Loucy (cell line): ENCODE measurements around the gene TSTD2.

Experiments used
- H2AFZ ChIP-seq: fragments of 200-600 bp; sonication (generic); 2 replicates; pipeline ENCODE4 v1.6.0; 2016; ENCODE audit warnings: antibody characterized with exemption, mild to moderate bottlenecking, low read length, moderate library complexity
- H3F3A ChIP-seq: fragments of 200-600 bp; 2 replicates; pipeline ENCODE4 v1.6.0; 2016; ENCODE audit warnings: antibody characterized with exemption, low read depth, mild to moderate bottlenecking
- H3K27me3 ChIP-seq: fragments of 200-600 bp; sonication (generic); 2 replicates; pipeline ENCODE4 v1.6.1; 2014; ENCODE audit warnings: low read length, mild to moderate bottlenecking; ENCODE audit not compliant: insufficient read depth, poor library complexity, severe bottlenecking
- H3K36me3 ChIP-seq: fragments of 200-600 bp; sonication (generic); 2 replicates; pipeline ENCODE4 v1.6.1; 2016; ENCODE audit warnings: low read length; ENCODE audit not compliant: insufficient read depth
- H3K4me1 ChIP-seq: fragments of 200-600 bp; sonication (generic); 2 replicates; pipeline ENCODE4 v1.5.1; 2014; ENCODE audit warnings: low read length, mild to moderate bottlenecking; ENCODE audit not compliant: insufficient read depth, poor library complexity, severe bottlenecking
- H3K4me2 ChIP-seq: fragments of 200-600 bp; sonication (generic); 2 replicates; pipeline ENCODE4 v1.6.0; 2014; ENCODE audit warnings: antibody characterized with exemption, low read length, low read depth, mild to moderate bottlenecking; ENCODE audit not compliant: poor library complexity, severe bottlenecking
- H3K4me3 ChIP-seq: fragments of 200-600 bp; sonication (generic); 2 replicates; pipeline ENCODE4 v1.5.1; 2014; ENCODE audit warnings: low read length, mild to moderate bottlenecking, mixed read lengths; ENCODE audit not compliant: poor library complexity, severe bottlenecking
- H3K79me2 ChIP-seq: fragments of 200-600 bp; sonication (generic); 2 replicates; pipeline ENCODE4 v1.6.1; 2014; ENCODE audit warnings: low read length; ENCODE audit not compliant: insufficient read depth
- H3K9ac ChIP-seq: fragments of 200-600 bp; sonication (generic); 2 replicates; pipeline ENCODE4 v1.6.0; 2014; ENCODE audit warnings: mild to moderate bottlenecking, low read depth, low read length, moderate library complexity; ENCODE audit not compliant: poor library complexity, severe bottlenecking
- H3K9me2 ChIP-seq: fragments of 200-600 bp; sonication (generic); replicated peaks from 2 replicates; pipeline ENCODE4 v1.6.1; 2016; ENCODE audit warnings: low read depth, low read length, mixed read lengths
- H3K9me3 ChIP-seq: fragments of 200-600 bp; sonication (generic); 2 replicates; pipeline ENCODE4 v1.6.1; 2014; ENCODE audit warnings: mild to moderate bottlenecking, antibody characterized with exemption, low read length, low read depth; ENCODE audit not compliant: insufficient read depth
- H4K20me1 ChIP-seq: fragments of 200-600 bp; sonication (generic); 2 replicates; pipeline ENCODE4 v1.6.0; 2014; ENCODE audit warnings: antibody characterized with exemption, low read length, mild to moderate bottlenecking; ENCODE audit not compliant: insufficient read depth, poor library complexity, severe bottlenecking
- EZH2phosphoT487 ChIP-seq: fragments of 200-600 bp; IDR thresholded peaks from 2 replicates; pipeline ENCODE4 v1.6.1; 2018; ENCODE audit warnings: antibody characterized with exemption, mild to moderate bottlenecking, moderate library complexity, borderline replicate concordance
- TF ChIP-seq, protein P1 (sequence below): fragments of 200-600 bp; sonication (generic); conservative IDR thresholded peaks from 2 replicates; pipeline ENCODE4 v1.5.1; 2014; ENCODE audit warnings: mild to moderate bottlenecking, antibody characterized with exemption, low read length

Gene TSTD2

DNA sequence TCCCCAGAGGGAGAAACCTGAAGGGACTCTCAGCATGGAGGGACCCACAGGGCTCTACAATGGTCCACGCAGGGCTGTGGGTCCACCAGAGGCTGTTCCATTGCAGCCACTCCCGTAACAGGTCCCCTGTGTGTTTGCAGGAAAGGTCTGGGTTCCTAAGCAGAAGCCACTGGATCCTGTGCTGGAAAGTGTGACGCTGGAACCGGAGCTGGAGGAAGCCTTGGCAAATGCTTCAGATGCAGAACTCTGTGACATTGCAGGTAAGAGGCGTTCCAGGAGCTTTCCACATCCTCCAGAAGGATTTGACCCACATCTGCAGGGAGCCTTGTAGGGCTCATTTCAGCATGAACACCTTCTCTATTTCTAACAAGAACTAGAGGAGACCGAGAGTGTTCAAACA lies 80.0 kb downstream of the TSTD2 start:
- Histone ChIP-seq H3K9me3 (no peaks in the 10 kb centered on the region), H3K9ac (no peak overlapping the region), H3K36me3 (no peaks in the 10 kb centered on the region), H3K9me2 (no peaks in the 10 kb centered on the region), H3K79me2 (no peaks in the 10 kb centered on the region), H4K20me1 (no peaks in the 10 kb centered on the region), H3K27me3 (no peaks in the 10 kb centered on the region), H2AFZ (no peak overlapping the region), H3K4me3 (no peak overlapping the region), H3K4me1 (no peaks in the 10 kb centered on the region), H3F3A (no peaks in the 10 kb centered on the region), H3K4me2 (no peak overlapping the region)
- TF ChIP-seq, protein P1, sequence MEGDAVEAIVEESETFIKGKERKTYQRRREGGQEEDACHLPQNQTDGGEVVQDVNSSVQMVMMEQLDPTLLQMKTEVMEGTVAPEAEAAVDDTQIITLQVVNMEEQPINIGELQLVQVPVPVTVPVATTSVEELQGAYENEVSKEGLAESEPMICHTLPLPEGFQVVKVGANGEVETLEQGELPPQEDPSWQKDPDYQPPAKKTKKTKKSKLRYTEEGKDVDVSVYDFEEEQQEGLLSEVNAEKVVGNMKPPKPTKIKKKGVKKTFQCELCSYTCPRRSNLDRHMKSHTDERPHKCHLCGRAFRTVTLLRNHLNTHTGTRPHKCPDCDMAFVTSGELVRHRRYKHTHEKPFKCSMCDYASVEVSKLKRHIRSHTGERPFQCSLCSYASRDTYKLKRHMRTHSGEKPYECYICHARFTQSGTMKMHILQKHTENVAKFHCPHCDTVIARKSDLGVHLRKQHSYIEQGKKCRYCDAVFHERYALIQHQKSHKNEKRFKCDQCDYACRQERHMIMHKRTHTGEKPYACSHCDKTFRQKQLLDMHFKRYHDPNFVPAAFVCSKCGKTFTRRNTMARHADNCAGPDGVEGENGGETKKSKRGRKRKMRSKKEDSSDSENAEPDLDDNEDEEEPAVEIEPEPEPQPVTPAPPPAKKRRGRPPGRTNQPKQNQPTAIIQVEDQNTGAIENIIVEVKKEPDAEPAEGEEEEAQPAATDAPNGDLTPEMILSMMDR: no peak
- no peak for TF ChIP-seq EZH2phosphoT487

DNA sequence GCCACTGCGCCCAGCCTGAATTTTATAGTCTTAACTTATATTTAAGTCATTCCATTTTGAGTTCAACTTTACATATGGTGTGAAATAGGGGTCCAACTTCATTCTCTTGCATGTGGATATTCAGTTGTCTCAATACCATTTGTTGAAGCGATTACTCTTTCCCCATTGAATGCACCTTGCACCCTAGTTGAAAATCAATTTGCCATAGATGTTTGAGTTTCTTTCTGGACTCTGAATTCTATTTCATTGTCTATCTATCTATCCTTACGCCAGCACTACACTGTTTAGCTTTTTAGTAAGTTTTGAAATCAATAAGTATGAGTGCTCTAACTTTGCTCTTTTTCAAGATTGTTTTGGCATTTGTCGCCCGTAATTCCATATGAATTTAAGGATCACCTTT lies 81.9 kb downstream of the TSTD2 start:
- H3K9me3 ChIP-seq: no peaks in the 10 kb centered on the region
- no peak for TF ChIP-seq EZH2phosphoT487
- TF ChIP-seq, protein P1: no peak

GRCh38 chr9:97550386-97550785 lies 82.8 kb downstream of the TSTD2 start:
- H3K4me2 ChIP-seq: no peak overlapping the region
- no peaks in the 10 kb centered on the region for H3K27me3 ChIP-seq
- no peaks in the 10 kb centered on the region for H3K36me3 ChIP-seq
- no peaks in the 10 kb centered on the region for H3K9me2 ChIP-seq
- H4K20me1 ChIP-seq: no peaks in the 10 kb centered on the region
- H3K9me3 ChIP-seq: no peaks in the 10 kb centered on the region
- H3F3A ChIP-seq: no peaks in the 10 kb centered on the region
- no peak overlapping the region for H2AFZ ChIP-seq
- TF ChIP-seq EZH2phosphoT487: no peak
- TF ChIP-seq, protein P1: no peak
- H3K9ac ChIP-seq: no peak overlapping the region
- H3K79me2 ChIP-seq: no peaks in the 10 kb centered on the region
- no peak overlapping the region for H3K4me3 ChIP-seq
- H3K4me1 ChIP-seq: no peaks in the 10 kb centered on the region

More for the DNA sequence above, 81.9 kb downstream of the TSTD2 start:
- Histone ChIP-seq H3F3A (no peaks in the 10 kb centered on the region), H3K79me2 (no peaks in the 10 kb centered on the region), H3K4me3 (no peak overlapping the region), H3K9me2 (no peaks in the 10 kb centered on the region), H4K20me1 (no peaks in the 10 kb centered on the region), H3K36me3 (no peaks in the 10 kb centered on the region), H3K27me3 (no peaks in the 10 kb centered on the region), H3K4me2 (no peak overlapping the region), H3K4me1 (no peaks in the 10 kb centered on the region), H2AFZ (no peak overlapping the region), H3K9ac (no peak overlapping the region)
